Measurements from ENCODE around the gene SUMO4. TPM values are rescaled to one million over a fixed set of nuclear protein-coding genes. Genes with fewer than 3 reads are reported as not detected.

SUMO4 gene
- total RNA-seq, 1 donor from 2014 or later = 3.6 TPM

- H3K27ac Mint-ChIP-seq = peak overlapping the region; percentile 33
- TF ChIP-seq CTCF (IDR thresholded peaks at IDR 0.05; ENCODE audit: unreplicated experiment) = no peak
- H3K4me1 Mint-ChIP-seq (ENCODE audit: low read depth) = peaks cover 7% of the 10 kb centered on the region
Measured at GRCh38 chr6:149395185-149395584, 4.9 kb upstream of the SUMO4 start.

GRCh38 chr6:149397384-149397783 is 2.7 kb upstream of the SUMO4 start:
- Mint-ChIP-seq H3K4me1 (ENCODE audit: low read depth) (peaks cover 7% of the 10 kb centered on the region), H3K9me3 (ENCODE audit: low read depth) (peaks cover 10% of the 10 kb centered on the region), H3K4me3 (ENCODE audit: low read depth) (no peak overlapping the region), H3K27me3 (no peaks in the 10 kb centered on the region), H3K36me3 (ENCODE audit: insufficient read depth) (peaks cover 47% of the 10 kb centered on the region), H3K27ac (no peak overlapping the region)
- no peak for DNase-seq (ENCODE audit: low spot score, unreplicated experiment)
- no peak for TF ChIP-seq CTCF (IDR thresholded peaks at IDR 0.05; ENCODE audit: unreplicated experiment)

More at GRCh38 chr6:149395185-149395584, 4.9 kb upstream of the SUMO4 start:
- Mint-ChIP-seq H3K27me3 (no peaks in the 10 kb centered on the region), H3K36me3 (ENCODE audit: insufficient read depth) (peaks cover 34% of the 10 kb centered on the region), H3K4me3 (ENCODE audit: low read depth) (no peak overlapping the region), H3K9me3 (ENCODE audit: low read depth) (peaks cover 10% of the 10 kb centered on the region)
- no peak for DNase-seq (ENCODE audit: low spot score, unreplicated experiment)

GRCh38 chr6:149403534-149403933 is 3.5 kb downstream of the SUMO4 start:
- no peak for TF ChIP-seq CTCF (IDR thresholded peaks at IDR 0.05; ENCODE audit: unreplicated experiment)
- no peak for DNase-seq (ENCODE audit: low spot score, unreplicated experiment)
- Mint-ChIP-seq H3K36me3 (ENCODE audit: insufficient read depth) (peaks cover 51% of the 10 kb centered on the region), H3K27ac (no peak overlapping the region), H3K4me3 (ENCODE audit: low read depth) (no peak overlapping the region), H3K27me3 (no peaks in the 10 kb centered on the region), H3K4me1 (ENCODE audit: low read depth) (no peaks in the 10 kb centered on the region), H3K9me3 (ENCODE audit: low read depth) (peaks cover 4% of the 10 kb centered on the region)

- no peak overlapping the region for H3K27ac Mint-ChIP-seq
Measured at GRCh38 chr6:149405823-149406765, 6.0 kb downstream of the SUMO4 start.

GRCh38 chr6:149409617-149410016 is 9.6 kb downstream of the SUMO4 start:
- TF ChIP-seq CTCF (IDR thresholded peaks at IDR 0.05; ENCODE audit: unreplicated experiment) = no peak
- Mint-ChIP-seq H3K4me3 (ENCODE audit: low read depth) (no peak overlapping the region), H3K36me3 (ENCODE audit: insufficient read depth) (peaks cover 25% of the 10 kb centered on the region), H3K4me1 (ENCODE audit: low read depth) (peaks cover 1% of the 10 kb centered on the region), H3K27ac (no peak overlapping the region), H3K27me3 (no peaks in the 10 kb centered on the region), H3K9me3 (ENCODE audit: low read depth) (peaks cover under 1% of the 10 kb centered on the region)
- DNase-seq (ENCODE audit: low spot score, unreplicated experiment) = no peak

More at GRCh38 chr6:149405823-149406765, 6.0 kb downstream of the SUMO4 start:
- no peak for DNase-seq (ENCODE audit: low spot score, unreplicated experiment)
- Mint-ChIP-seq H3K9me3 (ENCODE audit: low read depth) (peaks cover 4% of the 10 kb centered on the region), H3K27me3 (no peaks in the 10 kb centered on the region), H3K4me1 (ENCODE audit: low read depth) (no peaks in the 10 kb centered on the region), H3K4me3 (ENCODE audit: low read depth) (no peak overlapping the region), H3K36me3 (ENCODE audit: insufficient read depth) (peaks cover 38% of the 10 kb centered on the region)
- TF ChIP-seq CTCF (IDR thresholded peaks at IDR 0.05; ENCODE audit: unreplicated experiment) = no peak

Measured in progenitor cell of endocrine pancreas (in vitro differentiated cells).